Vagina (tissue), 2 donors: ENCODE results near the gene ROR2.
A peak's percentile ranks its signal among the peaks of the same experiment; 100 is the strongest.

Experiments used
- CTCF ChIP-seq, 3 experiments: fragments of 450-650 bp in 2 of 3; fragments of 200-600 bp in 1 of 3; sonication (generic) in 1 of 3; IDR thresholded peaks; one replicate each; pipeline ENCODE4 v1.5.1; 2017 to 2019; ENCODE audit warnings: antibody characterized with exemption in 3 of 3, mild to moderate bottlenecking in 2 of 3, moderate library complexity in 2 of 3
- POLR2A ChIP-seq, 2 donors: fragments of 450-650 bp; IDR thresholded peaks; one replicate each; pipeline ENCODE4 v1.6.1; 2017; ENCODE audit warnings: antibody characterized with exemption in 2 of 2, mild to moderate bottlenecking in 2 of 2, moderate library complexity in 2 of 2
- POLR2AphosphoS5 ChIP-seq, 2 donors: sonication (generic); formaldehyde crosslinking; IDR thresholded peaks; one replicate each; pipeline ENCODE4 v1.9.0; 2017; ENCODE audit warnings: antibody characterized with exemption in 2 of 2, mild to moderate bottlenecking in 2 of 2, low read depth in 1 of 2; ENCODE audit not compliant: insufficient read depth in 1 of 2

DNA sequence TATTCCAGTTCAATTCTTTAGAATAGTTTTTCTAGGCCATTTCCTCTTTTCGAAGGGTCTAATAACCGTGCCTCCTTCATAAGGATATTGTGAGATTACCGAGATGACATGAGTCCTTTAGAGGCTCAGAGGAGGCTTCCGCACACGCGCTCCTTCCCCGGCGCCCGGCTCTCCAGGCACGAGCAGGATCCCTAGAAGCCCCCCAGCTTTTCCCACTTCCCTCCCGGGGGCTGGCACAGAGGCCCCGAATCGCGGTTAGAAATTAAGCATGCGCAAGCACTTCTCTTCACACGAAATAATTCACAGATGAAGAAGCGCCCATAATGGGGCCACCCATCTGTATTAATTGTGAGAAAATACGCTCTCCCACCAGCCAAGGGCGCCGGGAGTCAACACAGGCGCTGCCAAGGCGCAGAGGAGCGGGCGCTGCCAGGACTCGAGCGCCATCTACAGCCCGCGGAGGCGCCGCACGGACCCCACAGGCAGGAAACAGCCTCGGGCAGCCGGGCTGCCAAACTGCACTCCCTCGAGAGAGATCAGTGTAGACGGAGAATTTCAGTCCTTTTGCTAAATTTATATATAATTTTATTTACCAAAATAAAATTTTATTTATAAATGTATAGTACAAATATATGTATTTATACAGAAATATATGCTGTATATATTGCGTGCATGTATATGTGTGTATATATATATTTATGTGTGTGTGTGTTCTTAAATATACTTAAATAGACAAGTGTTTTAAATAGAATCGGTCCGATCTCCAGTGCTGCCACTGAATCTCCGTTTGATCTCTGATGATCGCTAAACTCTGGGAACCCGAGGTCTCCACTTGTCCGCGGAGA, 268.3 kb downstream of the ROR2 start:
- TF ChIP-seq POLR2A (IDR thresholded peaks at IDR 0.05) = no peak
- peak; percentile 5 to 71 (median 68) for TF ChIP-seq CTCF (IDR thresholded peaks at IDR 0.05)
- peak in 1 of 2 donors; percentile 34 for TF ChIP-seq POLR2AphosphoS5 (IDR thresholded peaks at IDR 0.05; ENCODE audit: insufficient read depth in 1 of 2, low read depth in 1 of 2)
